H1 (cell line): Measurements from ENCODE around the gene SPATA16. TPM values are rescaled to one million over a fixed set of nuclear protein-coding genes. Genes with fewer than 3 reads are reported as not detected.

Experiments
- ATF3 ChIP-seq: IDR thresholded peaks from 2 replicates; pipeline ENCODE4 v1.6.1; 2011; ENCODE audit warnings: low read depth, mild to moderate bottlenecking, low read length; ENCODE audit not compliant: insufficient read depth
- BRCA1 ChIP-seq: IDR thresholded peaks from 2 replicates; pipeline ENCODE4 v1.6.1; 2012; ENCODE audit warnings: low read depth, low read length, improper control_type of control experiment
- CHD1 ChIP-seq: IDR thresholded peaks from 2 replicates; pipeline ENCODE4 v1.6.1; 2012; ENCODE audit warnings: low read depth, low read length, improper control_type of control experiment
- CHD2 ChIP-seq: IDR thresholded peaks from 2 replicates; pipeline ENCODE4 v1.6.1; 2012; ENCODE audit warnings: low read length, improper control_type of control experiment
- EZH2 ChIP-seq: fragments of 200-600 bp; sonication (generic); IDR thresholded peaks from 2 replicates; pipeline ENCODE4 v1.7.1; 2012; ENCODE audit warnings: low read depth, mild to moderate bottlenecking, moderate library complexity, low read length, inconsistent platforms; ENCODE audit not compliant: severe bottlenecking
- GABPA ChIP-seq: IDR thresholded peaks from 2 replicates; pipeline ENCODE4 v1.6.1; 2011; ENCODE audit warnings: mild to moderate bottlenecking, low read length, moderate library complexity, borderline replicate concordance; ENCODE audit not compliant: insufficient read depth
- POLR2A ChIP-seq, 2 experiments: IDR thresholded peaks; 1 replicate in 1 of 2; 2 replicates in 1 of 2; pipeline ENCODE4 v1.6.1; 2011; ENCODE audit warnings: low read depth in 2 of 2, low read length in 2 of 2, mild to moderate bottlenecking in 2 of 2; ENCODE audit errors: control extremely low read depth in 1 of 2
- polyA plus RNA-seq, 7 experiments: library from polyadenylated mRNA; depleted of rRNA in 3 of 7; stranded (reverse) in 5 of 7; unstranded in 2 of 7; fragments of >200 nt in 5 of 7; fragments of 200-250 nt in 2 of 7; gene quantifications; 1 replicate in 5 of 7; 2 replicates in 1 of 7; 4 replicates in 1 of 7; pipeline versions ENCODE4 v1.2.1 to v1.2.3, GENCODE V29; 2011 to 2013; ENCODE audit warnings: missing spikeins in 2 of 7, mixed read lengths in 2 of 7
- total RNA-seq: library from RNA; stranded (reverse); fragmentation: NEBNext Ultra II Directional; extraction: Animal tissue kit (Norgen Biotek cat#: 25700); gene quantifications from 2 replicates; pipeline ENCODE4 v1.2.1, GENCODE V29; 2021
- TF ChIP-seq, protein P1 (sequence below): fragments of 300-600 bp; sonication (generic); IDR thresholded peaks from 2 replicates; pipeline ENCODE4 v1.7.1; 2012; ENCODE audit warnings: low read length, moderate library complexity, mild to moderate bottlenecking, inconsistent platforms; ENCODE audit not compliant: insufficient replicate concordance
- TF ChIP-seq, protein P2 (sequence below): IDR thresholded peaks from 2 replicates; pipeline ENCODE4 v1.6.1; 2011; ENCODE audit warnings: low read length, improper control_type of control experiment

SPATA16 gene
- total and polyA plus RNA-seq, 2 of the 8 experiments (the other 6 are each of a cell fraction or from before 2014, with no cell fraction given) = 0.05 to 2.7 TPM

DNA sequence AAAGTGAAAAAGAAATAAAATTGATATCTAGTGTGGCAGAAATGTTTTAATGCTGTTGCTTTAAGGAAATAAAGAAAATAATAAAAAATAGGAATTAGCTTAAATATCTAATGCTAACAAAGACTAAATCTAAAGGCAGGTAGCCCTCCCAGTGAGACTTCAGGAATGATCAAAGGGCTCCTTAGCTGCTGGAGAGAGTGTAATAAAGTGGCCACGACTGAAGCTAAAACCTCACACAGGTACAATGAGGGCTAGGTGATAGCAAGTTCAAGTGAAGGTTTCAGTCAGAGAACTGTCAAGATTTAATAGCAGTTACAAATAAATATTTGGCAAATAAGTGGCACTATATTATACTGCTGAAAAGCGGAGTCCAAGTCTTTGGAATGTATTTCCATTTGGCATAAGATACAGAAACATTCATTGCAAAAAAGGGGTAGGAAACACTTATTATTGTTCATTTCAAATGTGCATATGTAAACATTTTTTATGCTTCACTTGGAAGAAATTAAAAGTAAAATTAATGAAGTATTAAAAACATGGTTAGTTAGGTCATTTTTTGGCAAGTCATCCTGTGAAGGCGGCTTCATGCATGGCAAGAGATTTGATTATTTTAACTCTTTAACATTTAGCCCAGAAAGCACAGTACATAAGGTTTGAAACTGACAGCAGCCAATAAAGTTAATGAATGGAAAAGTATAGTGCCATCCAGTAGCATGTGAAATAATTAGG, 222.3 kb downstream of the SPATA16 start (continued):
- TF ChIP-seq, protein P1, sequence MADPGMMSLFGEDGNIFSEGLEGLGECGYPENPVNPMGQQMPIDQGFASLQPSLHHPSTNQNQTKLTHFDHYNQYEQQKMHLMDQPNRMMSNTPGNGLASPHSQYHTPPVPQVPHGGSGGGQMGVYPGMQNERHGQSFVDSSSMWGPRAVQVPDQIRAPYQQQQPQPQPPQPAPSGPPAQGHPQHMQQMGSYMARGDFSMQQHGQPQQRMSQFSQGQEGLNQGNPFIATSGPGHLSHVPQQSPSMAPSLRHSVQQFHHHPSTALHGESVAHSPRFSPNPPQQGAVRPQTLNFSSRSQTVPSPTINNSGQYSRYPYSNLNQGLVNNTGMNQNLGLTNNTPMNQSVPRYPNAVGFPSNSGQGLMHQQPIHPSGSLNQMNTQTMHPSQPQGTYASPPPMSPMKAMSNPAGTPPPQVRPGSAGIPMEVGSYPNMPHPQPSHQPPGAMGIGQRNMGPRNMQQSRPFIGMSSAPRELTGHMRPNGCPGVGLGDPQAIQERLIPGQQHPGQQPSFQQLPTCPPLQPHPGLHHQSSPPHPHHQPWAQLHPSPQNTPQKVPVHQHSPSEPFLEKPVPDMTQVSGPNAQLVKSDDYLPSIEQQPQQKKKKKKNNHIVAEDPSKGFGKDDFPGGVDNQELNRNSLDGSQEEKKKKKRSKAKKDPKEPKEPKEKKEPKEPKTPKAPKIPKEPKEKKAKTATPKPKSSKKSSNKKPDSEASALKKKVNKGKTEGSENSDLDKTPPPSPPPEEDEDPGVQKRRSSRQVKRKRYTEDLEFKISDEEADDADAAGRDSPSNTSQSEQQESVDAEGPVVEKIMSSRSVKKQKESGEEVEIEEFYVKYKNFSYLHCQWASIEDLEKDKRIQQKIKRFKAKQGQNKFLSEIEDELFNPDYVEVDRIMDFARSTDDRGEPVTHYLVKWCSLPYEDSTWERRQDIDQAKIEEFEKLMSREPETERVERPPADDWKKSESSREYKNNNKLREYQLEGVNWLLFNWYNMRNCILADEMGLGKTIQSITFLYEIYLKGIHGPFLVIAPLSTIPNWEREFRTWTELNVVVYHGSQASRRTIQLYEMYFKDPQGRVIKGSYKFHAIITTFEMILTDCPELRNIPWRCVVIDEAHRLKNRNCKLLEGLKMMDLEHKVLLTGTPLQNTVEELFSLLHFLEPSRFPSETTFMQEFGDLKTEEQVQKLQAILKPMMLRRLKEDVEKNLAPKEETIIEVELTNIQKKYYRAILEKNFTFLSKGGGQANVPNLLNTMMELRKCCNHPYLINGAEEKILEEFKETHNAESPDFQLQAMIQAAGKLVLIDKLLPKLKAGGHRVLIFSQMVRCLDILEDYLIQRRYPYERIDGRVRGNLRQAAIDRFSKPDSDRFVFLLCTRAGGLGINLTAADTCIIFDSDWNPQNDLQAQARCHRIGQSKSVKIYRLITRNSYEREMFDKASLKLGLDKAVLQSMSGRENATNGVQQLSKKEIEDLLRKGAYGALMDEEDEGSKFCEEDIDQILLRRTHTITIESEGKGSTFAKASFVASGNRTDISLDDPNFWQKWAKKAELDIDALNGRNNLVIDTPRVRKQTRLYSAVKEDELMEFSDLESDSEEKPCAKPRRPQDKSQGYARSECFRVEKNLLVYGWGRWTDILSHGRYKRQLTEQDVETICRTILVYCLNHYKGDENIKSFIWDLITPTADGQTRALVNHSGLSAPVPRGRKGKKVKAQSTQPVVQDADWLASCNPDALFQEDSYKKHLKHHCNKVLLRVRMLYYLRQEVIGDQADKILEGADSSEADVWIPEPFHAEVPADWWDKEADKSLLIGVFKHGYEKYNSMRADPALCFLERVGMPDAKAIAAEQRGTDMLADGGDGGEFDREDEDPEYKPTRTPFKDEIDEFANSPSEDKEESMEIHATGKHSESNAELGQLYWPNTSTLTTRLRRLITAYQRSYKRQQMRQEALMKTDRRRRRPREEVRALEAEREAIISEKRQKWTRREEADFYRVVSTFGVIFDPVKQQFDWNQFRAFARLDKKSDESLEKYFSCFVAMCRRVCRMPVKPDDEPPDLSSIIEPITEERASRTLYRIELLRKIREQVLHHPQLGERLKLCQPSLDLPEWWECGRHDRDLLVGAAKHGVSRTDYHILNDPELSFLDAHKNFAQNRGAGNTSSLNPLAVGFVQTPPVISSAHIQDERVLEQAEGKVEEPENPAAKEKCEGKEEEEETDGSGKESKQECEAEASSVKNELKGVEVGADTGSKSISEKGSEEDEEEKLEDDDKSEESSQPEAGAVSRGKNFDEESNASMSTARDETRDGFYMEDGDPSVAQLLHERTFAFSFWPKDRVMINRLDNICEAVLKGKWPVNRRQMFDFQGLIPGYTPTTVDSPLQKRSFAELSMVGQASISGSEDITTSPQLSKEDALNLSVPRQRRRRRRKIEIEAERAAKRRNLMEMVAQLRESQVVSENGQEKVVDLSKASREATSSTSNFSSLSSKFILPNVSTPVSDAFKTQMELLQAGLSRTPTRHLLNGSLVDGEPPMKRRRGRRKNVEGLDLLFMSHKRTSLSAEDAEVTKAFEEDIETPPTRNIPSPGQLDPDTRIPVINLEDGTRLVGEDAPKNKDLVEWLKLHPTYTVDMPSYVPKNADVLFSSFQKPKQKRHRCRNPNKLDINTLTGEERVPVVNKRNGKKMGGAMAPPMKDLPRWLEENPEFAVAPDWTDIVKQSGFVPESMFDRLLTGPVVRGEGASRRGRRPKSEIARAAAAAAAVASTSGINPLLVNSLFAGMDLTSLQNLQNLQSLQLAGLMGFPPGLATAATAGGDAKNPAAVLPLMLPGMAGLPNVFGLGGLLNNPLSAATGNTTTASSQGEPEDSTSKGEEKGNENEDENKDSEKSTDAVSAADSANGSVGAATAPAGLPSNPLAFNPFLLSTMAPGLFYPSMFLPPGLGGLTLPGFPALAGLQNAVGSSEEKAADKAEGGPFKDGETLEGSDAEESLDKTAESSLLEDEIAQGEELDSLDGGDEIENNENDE = no peak
- TF ChIP-seq CHD1 = no peak
- TF ChIP-seq, protein P2, sequence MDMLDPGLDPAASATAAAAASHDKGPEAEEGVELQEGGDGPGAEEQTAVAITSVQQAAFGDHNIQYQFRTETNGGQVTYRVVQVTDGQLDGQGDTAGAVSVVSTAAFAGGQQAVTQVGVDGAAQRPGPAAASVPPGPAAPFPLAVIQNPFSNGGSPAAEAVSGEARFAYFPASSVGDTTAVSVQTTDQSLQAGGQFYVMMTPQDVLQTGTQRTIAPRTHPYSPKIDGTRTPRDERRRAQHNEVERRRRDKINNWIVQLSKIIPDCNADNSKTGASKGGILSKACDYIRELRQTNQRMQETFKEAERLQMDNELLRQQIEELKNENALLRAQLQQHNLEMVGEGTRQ = no peak
- no peak for TF ChIP-seq EZH2
- no peak for TF ChIP-seq GABPA
- TF ChIP-seq CHD2 = no peak
- TF ChIP-seq POLR2A (IDR thresholded peaks at IDR 0.05; ENCODE audit: control extremely low read depth in 1 of 2, low read depth in 2 of 2, low read length in 2 of 2) = no peak
- no peak for TF ChIP-seq BRCA1
- TF ChIP-seq ATF3 = no peak
